ENCODE data around the gene CARM1.
"Not testable (repeated sequence)": the region's sequence is repeated elsewhere in the genome, so short reads cannot be mapped to it uniquely, and the experiment has no call there.

Gene CARM1

GRCh38 chr19:10872546-10873107 is 1.3 kb downstream of the CARM1 start:
- DNase-seq (ENCODE audit: low read depth): no peak

- DNase-seq (ENCODE audit: low read depth): no peak
These were observed 2.7 kb downstream of the CARM1 start for GRCh38 chr19:10874024-10874423.

GRCh38 chr19:10876459-10877240 is 5.3 kb downstream of the CARM1 start:
- DNase-seq (ENCODE audit: low read depth): no peak

- DNase-seq (ENCODE audit: low read depth): not testable (repeated sequence)
These were observed 6.3 kb downstream of the CARM1 start for GRCh38 chr19:10877608-10878007.

- DNase-seq (ENCODE audit: low read depth): no peak
These were observed 6.9 kb downstream of the CARM1 start for GRCh38 chr19:10878253-10878652.

GRCh38 chr19:10881403-10882107 is 10.2 kb downstream of the CARM1 start:
- no peak for DNase-seq (ENCODE audit: low read depth)

GRCh38 chr19:10882108-10882457 is 10.7 kb downstream of the CARM1 start:
- no peak for DNase-seq (ENCODE audit: low read depth)

GRCh38 chr19:10884274-10884673 is 12.9 kb downstream of the CARM1 start:
- DNase-seq (ENCODE audit: low read depth): no peak

- no peak for DNase-seq (ENCODE audit: low read depth)
These were observed 14.1 kb downstream of the CARM1 start for GRCh38 chr19:10885201-10886169.

GRCh38 chr19:10887616-10888367 is 16.4 kb downstream of the CARM1 start:
- no peak for DNase-seq (ENCODE audit: low read depth)

- no peak for DNase-seq (ENCODE audit: low read depth)
These were observed 17.1 kb downstream of the CARM1 start for GRCh38 chr19:10888421-10888866.

GRCh38 chr19:10889880-10890279 is 18.5 kb downstream of the CARM1 start:
- no peak for DNase-seq (ENCODE audit: low read depth)

GRCh38 chr19:10891405-10892086 is 20.2 kb downstream of the CARM1 start:
- DNase-seq (ENCODE audit: low read depth): no peak

- no peak for DNase-seq (ENCODE audit: low read depth)
These were observed 20.9 kb downstream of the CARM1 start for GRCh38 chr19:10892256-10892655.

- DNase-seq (ENCODE audit: low read depth): no peak
These were observed 23.5 kb downstream of the CARM1 start for GRCh38 chr19:10894911-10895213.

GRCh38 chr19:10895363-10895762 is 24.0 kb downstream of the CARM1 start:
- DNase-seq (ENCODE audit: low read depth): no peak

- DNase-seq (ENCODE audit: low read depth): no peak
These were observed 24.6 kb downstream of the CARM1 start for GRCh38 chr19:10895920-10896319.

- DNase-seq (ENCODE audit: low read depth): no peak
These were observed 25.6 kb downstream of the CARM1 start for GRCh38 chr19:10896851-10897526.

- no peak for DNase-seq (ENCODE audit: low read depth)
These were observed 27.3 kb downstream of the CARM1 start for GRCh38 chr19:10898633-10899032.

GRCh38 chr19:10899151-10899653 is 27.8 kb downstream of the CARM1 start:
- no peak for DNase-seq (ENCODE audit: low read depth)

Measured in non-pigmented ciliary epithelial cell (primary cell).